HUES6 (cell line): Measurements from ENCODE around the gene CYP2A13.
"Not testable (repeated sequence)": the region's sequence is repeated elsewhere in the genome, so short reads cannot be mapped to it uniquely, and the experiment has no call there.

Experiments
- H3K27ac ChIP-seq: 2 replicates; pipeline ENCODE4 v1.7.0; 2013; ENCODE audit warnings: low read depth, mild to moderate bottlenecking, low read length, inconsistent platforms
- H3K27me3 ChIP-seq: 2 replicates; pipeline ENCODE4 v1.6.1; 2013; ENCODE audit warnings: low read length; ENCODE audit not compliant: control insufficient read depth, insufficient read depth
- H3K36me3 ChIP-seq: 2 replicates; pipeline ENCODE4 v1.6.1; 2013; ENCODE audit warnings: low read length; ENCODE audit not compliant: control insufficient read depth, insufficient read depth
- H3K4me1 ChIP-seq: 2 replicates; pipeline ENCODE4 v1.6.1; 2013; ENCODE audit warnings: low read length; ENCODE audit not compliant: control insufficient read depth, insufficient read depth
- H3K4me3 ChIP-seq: 2 replicates; pipeline ENCODE4 v1.5.1; 2013; ENCODE audit warnings: low read depth, low read length
- H3K9ac ChIP-seq: one replicate; pipeline ENCODE4 v1.6.1; 2013; ENCODE audit warnings: mild to moderate bottlenecking, low read length
- H3K9me3 ChIP-seq: 2 replicates; pipeline ENCODE4 v1.6.1; 2013; ENCODE audit warnings: low read depth, low read length; ENCODE audit not compliant: control insufficient read depth, insufficient read depth

The CYP2A13 gene

DNA sequence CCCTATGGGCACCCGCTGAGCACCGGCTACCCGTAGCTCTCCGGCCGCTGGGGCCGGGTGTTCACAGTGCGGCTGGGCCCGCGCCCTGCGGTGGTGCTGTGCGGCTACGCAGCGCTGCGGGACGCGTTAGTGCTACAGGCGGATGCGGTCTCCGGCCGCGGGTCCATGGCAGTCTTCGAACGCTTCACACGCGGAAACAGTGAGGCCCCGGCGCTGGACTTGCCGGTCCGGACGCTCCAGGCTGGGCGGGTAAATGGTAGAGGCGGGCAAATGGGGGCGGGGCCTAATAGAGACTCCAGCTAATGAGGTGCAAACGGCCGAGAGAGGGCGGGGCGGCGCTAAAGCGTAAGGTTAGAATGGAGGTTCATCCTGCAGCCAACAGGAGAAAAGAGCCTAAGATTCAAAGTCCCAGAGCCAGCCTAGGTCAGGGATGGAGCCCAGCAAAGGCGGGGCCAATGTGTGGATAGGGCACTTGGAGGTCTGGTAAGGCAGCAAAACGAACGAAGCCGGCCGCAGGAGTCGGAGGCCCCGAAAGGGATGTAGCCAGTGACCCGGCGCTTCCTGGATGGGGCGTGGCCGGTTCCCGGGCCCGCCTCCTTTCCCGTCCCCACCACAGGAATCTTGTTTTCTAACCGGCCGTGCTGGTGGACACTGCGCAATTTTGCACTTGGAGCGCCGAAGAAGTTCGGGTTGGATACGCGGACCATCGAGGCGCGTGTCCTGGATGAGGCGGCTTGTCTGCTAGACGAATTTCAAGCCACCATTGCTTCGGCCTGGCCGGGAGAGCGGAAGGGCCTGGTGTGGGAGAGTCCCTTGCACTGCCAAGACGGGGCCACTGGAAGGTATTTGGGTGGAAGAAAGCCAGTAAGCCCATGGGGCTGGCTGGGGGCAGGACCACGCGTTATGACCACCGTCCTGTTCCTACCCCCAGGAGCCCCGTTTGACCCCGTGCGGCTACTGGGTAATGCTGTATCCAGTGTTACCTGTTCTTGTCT, 47.4 kb downstream of the CYP2A13 start:
- 0 out of 2 replicates have a peak overlapping the region, but pooled peaks have one; percentile 47 for H3K27ac ChIP-seq
- peak overlapping the region; percentile 50 for H3K9ac ChIP-seq
- peaks cover 18% of the 10 kb centered on the region; the same call in 1 of the 2 replicates for H3K4me1 ChIP-seq
- H3K36me3 ChIP-seq, H3K9me3 ChIP-seq: not testable (repeated sequence)
- H3K4me3 ChIP-seq = peak overlapping the region; percentile 73
- H3K27me3 ChIP-seq = peaks cover 16% of the 10 kb centered on the region

DNA sequence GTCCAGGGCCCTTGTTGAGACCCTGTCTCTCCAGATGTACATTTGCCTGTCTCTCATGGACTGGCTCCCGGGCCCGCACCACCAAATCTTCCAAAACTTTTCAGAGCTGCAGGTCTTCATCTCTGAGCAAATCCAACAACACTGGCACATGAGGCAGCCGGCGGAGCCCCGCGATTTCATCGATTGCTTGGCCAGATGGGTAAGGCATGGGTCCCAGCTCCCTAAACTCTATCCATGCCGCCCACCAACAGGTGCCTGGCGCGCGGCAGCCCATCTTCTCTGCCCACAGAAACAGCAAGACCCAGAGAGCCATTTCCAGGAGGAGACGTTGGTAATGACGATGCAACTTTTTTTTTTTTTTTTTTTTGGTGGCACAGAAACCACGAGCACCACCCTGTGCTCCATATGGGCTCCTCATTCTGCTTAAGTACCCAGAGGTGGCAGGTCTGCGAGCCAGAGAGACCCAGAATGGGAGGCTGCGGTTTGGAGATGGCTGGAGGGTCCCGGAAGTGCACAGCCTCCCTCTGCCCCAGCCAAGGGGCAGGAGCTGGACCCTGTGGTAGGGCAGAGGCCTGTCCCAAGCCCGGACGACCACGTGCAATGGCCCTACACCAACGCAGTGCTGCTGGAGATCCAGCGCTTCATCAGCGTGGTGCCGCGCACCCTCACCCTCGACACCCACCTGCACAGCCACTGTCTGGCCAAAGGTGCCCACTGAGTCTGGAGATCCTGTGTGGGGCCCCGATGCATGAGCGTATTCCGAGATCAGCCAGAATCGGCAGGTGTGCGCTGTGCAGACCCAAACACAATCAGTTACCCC, 48.6 kb downstream of the CYP2A13 start:
- Histone ChIP-seq H3K4me3 (no peak overlapping the region), H3K27me3 (peaks cover 16% of the 10 kb centered on the region), H3K9me3 (no peaks in the 10 kb centered on the region), H3K36me3 (no peaks in the 10 kb centered on the region), H3K27ac (no peak overlapping the region), H3K4me1 (peaks cover 12% of the 10 kb centered on the region; the same call in 1 of the 2 replicates), H3K9ac (no peak overlapping the region)

DNA sequence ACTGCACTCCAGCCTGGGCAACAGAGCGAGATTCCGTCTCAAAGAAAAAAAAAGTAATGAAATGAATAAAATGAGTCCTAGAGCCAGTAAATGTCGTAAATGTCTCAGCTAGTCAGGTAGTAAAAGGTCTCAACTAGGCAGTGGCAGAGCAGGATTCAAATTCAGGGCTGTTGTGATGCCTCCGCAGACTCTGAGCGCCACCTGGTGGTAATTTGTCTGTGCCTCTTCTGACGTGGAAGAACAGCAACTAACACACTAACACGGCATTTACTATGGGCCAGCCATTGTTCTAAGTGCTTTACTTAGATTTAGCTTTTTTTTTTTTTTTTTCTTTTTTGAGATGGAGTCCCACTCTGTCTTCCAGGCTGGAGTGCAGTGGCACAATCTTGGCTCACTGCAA, 56.2 kb downstream of the CYP2A13 start:
- Histone ChIP-seq H3K27me3 (no peaks in the 10 kb centered on the region), H3K36me3 (no peaks in the 10 kb centered on the region), H3K9me3 (0 out of 2 replicates have a peak, but pooled peaks cover 2% of the 10 kb centered on the region), H3K4me3 (no peak overlapping the region), H3K27ac (no peak overlapping the region), H3K9ac (no peak overlapping the region), H3K4me1 (no peaks in the 10 kb centered on the region)
